H9 (cell line): ENCODE measurements around the gene ZNF629. TPM values are rescaled to one million over a fixed set of nuclear protein-coding genes. Genes with fewer than 3 reads are reported as not detected.

ENCODE experiments used
- DNase-seq: peaks from one replicate; pipeline ENCODE4 v3.0.0-alpha.2; 2017
- H2AFZ ChIP-seq: one replicate; pipeline ENCODE4 v1.6.1; 2013; ENCODE audit warnings: mild to moderate bottlenecking, low read length, control low read depth, moderate library complexity
- H2AK5ac ChIP-seq: 2 replicates; pipeline ENCODE4 v1.6.1; 2013; ENCODE audit warnings: low read length, control low read depth, mixed read lengths; ENCODE audit not compliant: insufficient read length
- H2BK120ac ChIP-seq: one replicate; pipeline ENCODE4 v1.6.1; 2013; ENCODE audit warnings: low read depth, mild to moderate bottlenecking, low read length, control low read depth, inconsistent platforms; ENCODE audit not compliant: poor library complexity, severe bottlenecking
- H2BK12ac ChIP-seq: 2 replicates; pipeline ENCODE4 v1.6.1; 2013; ENCODE audit warnings: low read length, control low read depth, mixed read lengths, low read depth; ENCODE audit not compliant: insufficient read length
- H2BK15ac ChIP-seq: 2 replicates; pipeline ENCODE4 v1.6.1; 2013; ENCODE audit warnings: low read depth, low read length, control low read depth
- H2BK20ac ChIP-seq: one replicate; pipeline ENCODE4 v1.6.1; 2013; ENCODE audit warnings: low read depth, mild to moderate bottlenecking, low read length, control low read depth, inconsistent platforms; ENCODE audit not compliant: poor library complexity, severe bottlenecking
- H2BK5ac ChIP-seq: 2 replicates; pipeline ENCODE4 v1.6.1; 2013; ENCODE audit warnings: low read length, control low read depth, mixed read lengths; ENCODE audit not compliant: insufficient read length
- H3K14ac ChIP-seq: 2 replicates; pipeline ENCODE4 v1.6.1; 2013; ENCODE audit warnings: low read length, control low read depth; ENCODE audit not compliant: insufficient read depth
- H3K18ac ChIP-seq: 2 replicates; pipeline ENCODE4 v1.6.1; 2013; ENCODE audit warnings: low read depth, mild to moderate bottlenecking, mixed read lengths, low read length, control low read depth; ENCODE audit not compliant: insufficient read length
- H3K23ac ChIP-seq: 2 replicates; pipeline ENCODE4 v1.6.1; 2013; ENCODE audit warnings: low read length, control low read depth, mixed read lengths, low read depth; ENCODE audit not compliant: insufficient read length
- H3K23me2 ChIP-seq: 2 replicates; pipeline ENCODE4 v1.6.1; 2013; ENCODE audit warnings: low read depth, mild to moderate bottlenecking, mixed read lengths, low read length, control low read depth; ENCODE audit not compliant: insufficient read length, poor library complexity, severe bottlenecking
- H3K27ac ChIP-seq: 2 replicates; pipeline ENCODE4 v1.5.1; 2013; ENCODE audit warnings: low read length, control low read depth, mixed read lengths, low read depth; ENCODE audit not compliant: insufficient read length
- H3K27me3 ChIP-seq: 2 replicates; pipeline ENCODE4 v1.6.1; 2013; ENCODE audit warnings: low read length, control low read depth, inconsistent platforms; ENCODE audit not compliant: insufficient read depth
- H3K4ac ChIP-seq: 2 replicates; pipeline ENCODE4 v1.6.1; 2013; ENCODE audit warnings: low read depth, mild to moderate bottlenecking, control low read depth, inconsistent platforms, low read length, moderate library complexity
- H3K4me1 ChIP-seq: 2 replicates; pipeline ENCODE4 v1.6.1; 2013; ENCODE audit warnings: low read length, control low read depth, inconsistent platforms; ENCODE audit not compliant: insufficient read depth
- H3K4me2 ChIP-seq: 2 replicates; pipeline ENCODE4 v1.6.1; 2013; ENCODE audit warnings: low read length, control low read depth, mixed read lengths; ENCODE audit not compliant: insufficient read length, insufficient read depth
- H3K56ac ChIP-seq: 2 replicates; pipeline ENCODE4 v1.6.1; 2013; ENCODE audit warnings: low read depth, mild to moderate bottlenecking, mixed read lengths, low read length, control low read depth; ENCODE audit not compliant: insufficient read length
- H3K79me1 ChIP-seq: 2 replicates; pipeline ENCODE4 v1.6.1; 2013; ENCODE audit warnings: low read depth, mild to moderate bottlenecking, moderate library complexity, low read length, control low read depth, inconsistent platforms; ENCODE audit not compliant: insufficient read depth, poor library complexity, severe bottlenecking
- H3K79me2 ChIP-seq: 2 replicates; pipeline ENCODE4 v1.6.1; 2013; ENCODE audit warnings: low read length, control low read depth, inconsistent platforms; ENCODE audit not compliant: insufficient read depth
- H3K9ac ChIP-seq: 2 replicates; pipeline ENCODE4 v1.6.1; 2013; ENCODE audit warnings: low read length, control low read depth, mixed read lengths; ENCODE audit not compliant: insufficient read length; ENCODE audit errors: extremely low read depth
- H3K9me3 ChIP-seq: one replicate; pipeline ENCODE4 v1.6.1; 2013; ENCODE audit warnings: low read depth, low read length, inconsistent platforms; ENCODE audit not compliant: control insufficient read depth
- H3T11ph ChIP-seq: one replicate; pipeline ENCODE4 v1.6.1; 2013; ENCODE audit warnings: mild to moderate bottlenecking, low read length, control low read depth, inconsistent platforms
- H4K20me1 ChIP-seq: one replicate; pipeline ENCODE4 v1.6.1; 2013; ENCODE audit not compliant: control insufficient read depth, insufficient read length, insufficient read depth
- H4K5ac ChIP-seq: 2 replicates; pipeline ENCODE4 v1.6.1; 2013; ENCODE audit warnings: low read depth, mild to moderate bottlenecking, mixed read lengths, low read length, control low read depth; ENCODE audit not compliant: insufficient read length
- H4K8ac ChIP-seq: replicated peaks from 2 replicates; pipeline ENCODE4 v1.6.1; 2013; ENCODE audit warnings: low read length, control low read depth, mixed read lengths, low read depth; ENCODE audit not compliant: insufficient read length
- H4K91ac ChIP-seq: 2 replicates; pipeline ENCODE4 v1.6.1; 2013; ENCODE audit warnings: low read depth, mild to moderate bottlenecking, moderate library complexity, mixed read lengths, low read length, control low read depth; ENCODE audit not compliant: insufficient read length
- H3K27ac Mint-ChIP-seq, 3 experiments: 2 replicates in 2 of 3; 3 replicates in 1 of 3; pipeline ENCODE4 v1.8.0; 2020 to 2021; ENCODE audit warnings: mixed read lengths in 3 of 3, mild to moderate bottlenecking in 1 of 3, moderate library complexity in 1 of 3
- H3K27me3 Mint-ChIP-seq: 2 replicates; pipeline ENCODE4 v1.8.0; 2021; ENCODE audit warnings: low read depth, mild to moderate bottlenecking, moderate library complexity, mixed read lengths
- H3K36me3 Mint-ChIP-seq, 3 experiments: 2 replicates in 2 of 3; 3 replicates in 1 of 3; pipeline ENCODE4 v1.8.0; 2020 to 2021; ENCODE audit warnings: low read depth in 3 of 3, mixed read lengths in 3 of 3; ENCODE audit not compliant: insufficient read depth in 1 of 3
- H3K4me1 Mint-ChIP-seq, 2 experiments: 2 replicates each; pipeline ENCODE4 v1.8.0; 2020; ENCODE audit warnings: mixed read lengths in 2 of 2
- H3K4me3 Mint-ChIP-seq, 2 experiments: 2 replicates in 1 of 2; 3 replicates in 1 of 2; pipeline ENCODE4 v1.8.0; 2020 to 2021; ENCODE audit warnings: mild to moderate bottlenecking in 2 of 2, mixed read lengths in 2 of 2, moderate library complexity in 1 of 2
- H3K9me3 Mint-ChIP-seq, 2 experiments: 2 replicates in 1 of 2; 3 replicates in 1 of 2; pipeline ENCODE4 v1.8.0; 2020; ENCODE audit warnings: mild to moderate bottlenecking in 2 of 2, mixed read lengths in 2 of 2, moderate library complexity in 1 of 2
- CTCF ChIP-seq: fragments of 200-600 bp; sonication (generic); conservative IDR thresholded peaks from 3 replicates; pipeline ENCODE4 v1.8.0; 2021; ENCODE audit warnings: antibody characterized with exemption, mild to moderate bottlenecking
- WGBS: extraction: QIAGEN DNeasy Blood & Tissue Kit; methylation state at CpG from one replicate; pipeline ENCODE4 v1.1.7; 2013; ENCODE audit warnings: missing lambda C conversion rate, low lambda C conversion rate, mixed read lengths; ENCODE audit not compliant: insufficient read length; ENCODE audit errors: extremely low coverage; 5-methylcytosine and 5-hydroxymethylcytosine counted together
- total RNA-seq: library from RNA; stranded (reverse); gene quantifications from 2 replicates; pipeline ENCODE4 v1.2.1, GENCODE V29; 2021

The ZNF629 gene
- total RNA-seq, 1 experiment from 2014 or later, result 20.0 TPM

GRCh38 chr16:30773826-30774225 is 13.2 kb downstream of the ZNF629 start:
- Histone ChIP-seq H4K5ac (no peak overlapping the region), H3K4ac (no peak overlapping the region), H4K20me1 (no peaks in the 10 kb centered on the region), H3K4me2 (no peak overlapping the region), H3K23ac (no peak overlapping the region), H3K27me3 (no peaks in the 10 kb centered on the region), H3K4me1 (no peaks in the 10 kb centered on the region), H2BK120ac (no peak overlapping the region), H3K27ac (no peak overlapping the region), H2AFZ (no peak overlapping the region), H3K79me1 (no peaks in the 10 kb centered on the region), H3K23me2 (peaks cover 4% of the 10 kb centered on the region), H4K91ac (no peak overlapping the region), H3K56ac (no peak overlapping the region), H3K9me3 (no peaks in the 10 kb centered on the region), H3K18ac (no peak overlapping the region), H3K9ac (no peak overlapping the region), H3T11ph (no peak overlapping the region), H2AK5ac (no peak overlapping the region), H2BK5ac (no peak overlapping the region), H3K14ac (no peak overlapping the region), H4K8ac (no peak overlapping the region), H3K79me2 (no peaks in the 10 kb centered on the region), H2BK12ac (no peak overlapping the region), H2BK20ac (no peak overlapping the region), H2BK15ac (no peak overlapping the region)
- Mint-ChIP-seq H3K27me3 (peaks cover 3% of the 10 kb centered on the region; the same call in 1 of the 2 replicates), H3K4me1 (peaks cover 14 to 17% of the 10 kb centered on the region in 2 experiments), H3K9me3 (no peaks in the 10 kb centered on the region), H3K4me3 (no peak overlapping the region), H3K27ac (no peak overlapping the region), H3K36me3 (peaks cover 31 to 59% (median 44%) of the 10 kb centered on the region in 3 experiments)
- no peak for TF ChIP-seq CTCF
- DNase-seq, result no peak
- WGBS, result no CpG with 5 or more reads among the region's 14 CpGs
